SK-N-SH treated with all-trans-retinoic acid at 6 μM for 48 hours (cell line): ENCODE measurements around the gene MATK.

Experiments used
- ATAC-seq: fragments of 200-7000 bp; cut with Tn5 transposase; 3 replicates; pipeline ENCODE4 v1.9.1; 2020; ENCODE audit warnings: mild to moderate bottlenecking, moderate library complexity
- ARNTL ChIP-seq: fragments of 450-650 bp; formaldehyde crosslinking; IDR thresholded peaks from 2 replicates; pipeline ENCODE4 v1.5.0; 2020; ENCODE audit warnings: low read depth, mild to moderate bottlenecking, moderate library complexity, borderline replicate concordance
- BACH2 ChIP-seq: fragments of 250-450 bp; sonication (Bioruptor Pico); IDR thresholded peaks from 2 replicates; pipeline ENCODE4 v1.9.0; 2021; ENCODE audit warnings: mild to moderate bottlenecking, borderline replicate concordance
- CSDC2 ChIP-seq: fragments of 250-450 bp; sonication (Bioruptor Pico); IDR thresholded peaks from 2 replicates; pipeline ENCODE4 v1.5.0; 2020; ENCODE audit warnings: mild to moderate bottlenecking, moderate library complexity
- CSRNP3 ChIP-seq: fragments of 250-450 bp; sonication (Bioruptor Pico); IDR thresholded peaks from 2 replicates; pipeline ENCODE4 v1.5.1; 2021; ENCODE audit warnings: mild to moderate bottlenecking, moderate library complexity
- ESRRG ChIP-seq: fragments of 250-450 bp; sonication (Bioruptor Pico); IDR thresholded peaks from 2 replicates; pipeline ENCODE4 v1.6.1; 2021; ENCODE audit warnings: mild to moderate bottlenecking
- GLIS3 ChIP-seq: fragments of 250-450 bp; sonication (Bioruptor Pico); IDR thresholded peaks from 2 replicates; pipeline ENCODE4 v1.5.0; 2020; ENCODE audit warnings: mild to moderate bottlenecking, moderate library complexity
- OSR1 ChIP-seq: fragments of 250-450 bp; sonication (Bioruptor Pico); IDR thresholded peaks from 2 replicates; pipeline ENCODE4 v1.8.0; 2022; ENCODE audit warnings: moderate library complexity, mild to moderate bottlenecking, inconsistent platforms
- PATZ1 ChIP-seq: fragments of 250-450 bp; sonication (Bioruptor Pico); IDR thresholded peaks from 2 replicates; pipeline ENCODE4 v1.8.0; 2020; ENCODE audit warnings: mild to moderate bottlenecking, moderate library complexity, borderline replicate concordance
- POU6F1 ChIP-seq: fragments of 250-450 bp; sonication (Bioruptor Pico); IDR thresholded peaks from 2 replicates; pipeline ENCODE4 v1.8.0; 2021; ENCODE audit warnings: low read depth, mild to moderate bottlenecking, moderate library complexity, borderline replicate concordance
- RARB ChIP-seq: fragments of 250-450 bp; sonication (Bioruptor Pico); IDR thresholded peaks from 2 replicates; pipeline ENCODE4 v1.8.0; 2021; ENCODE audit warnings: mild to moderate bottlenecking, moderate library complexity
- SNAI2 ChIP-seq: fragments of 250-450 bp; sonication (Bioruptor Pico); IDR thresholded peaks from 2 replicates; pipeline ENCODE4 v1.5.0; 2020; ENCODE audit warnings: mild to moderate bottlenecking, moderate library complexity
- TCF4 ChIP-seq: fragments of 250-450 bp; sonication (Bioruptor Pico); IDR thresholded peaks from 2 replicates; pipeline ENCODE4 v1.8.0; 2021; ENCODE audit warnings: mild to moderate bottlenecking, moderate library complexity, borderline replicate concordance
- TOX ChIP-seq: fragments of 250-450 bp; sonication (Bioruptor Pico); IDR thresholded peaks from 2 replicates; pipeline ENCODE4 v1.8.0; 2021; ENCODE audit warnings: mild to moderate bottlenecking, moderate library complexity, borderline replicate concordance
- TSHZ2 ChIP-seq: fragments of 250-450 bp; sonication (Bioruptor Pico); IDR thresholded peaks from 2 replicates; pipeline ENCODE4 v1.5.0; 2020; ENCODE audit warnings: mild to moderate bottlenecking, moderate library complexity
- ZC3H10 ChIP-seq: fragments of 250-450 bp; sonication (Bioruptor Pico); IDR thresholded peaks from 2 replicates; pipeline ENCODE4 v1.5.1; 2021; ENCODE audit warnings: mild to moderate bottlenecking, moderate library complexity
- ZFP3 ChIP-seq: fragments of 250-450 bp; sonication (Bioruptor Pico); IDR thresholded peaks from 2 replicates; pipeline ENCODE4 v1.5.0; 2020; ENCODE audit warnings: mild to moderate bottlenecking, moderate library complexity
- ZFP30 ChIP-seq: fragments of 450-650 bp; formaldehyde crosslinking; IDR thresholded peaks from 2 replicates; pipeline ENCODE4 v1.5.0; 2022; ENCODE audit warnings: mild to moderate bottlenecking, moderate library complexity
- ZNF565 ChIP-seq: fragments of 450-650 bp; formaldehyde crosslinking; conservative IDR thresholded peaks from 2 replicates; pipeline ENCODE4 v1.5.0; 2020; ENCODE audit warnings: low read depth, mild to moderate bottlenecking, moderate library complexity
- ZNF70 ChIP-seq: fragments of 450-650 bp; formaldehyde crosslinking; IDR thresholded peaks from 2 replicates; pipeline ENCODE4 v1.5.0; 2020; ENCODE audit warnings: mild to moderate bottlenecking, moderate library complexity
- ZNF8 ChIP-seq: fragments of 450-650 bp; formaldehyde crosslinking; IDR thresholded peaks from 2 replicates; pipeline ENCODE4 v1.5.0; 2020; ENCODE audit warnings: mild to moderate bottlenecking, moderate library complexity

MATK gene

GRCh38 chr19:3750211-3750610, 36.0 kb downstream of the MATK start:
- TF ChIP-seq CSRNP3 (CRISPR knock-in tag) (no peak), ZFP3 (peak; percentile 99)
- no peak for ATAC-seq

GRCh38 chr19:3748965-3749364, 37.2 kb downstream of the MATK start:
- TF ChIP-seq ARNTL (CRISPR knock-in tag) (no peak), TSHZ2 (no peak), OSR1 (CRISPR knock-in tag) (no peak), GLIS3 (CRISPR knock-in tag) (no peak), CSRNP3 (CRISPR knock-in tag) (no peak), POU6F1 (CRISPR knock-in tag) (no peak), RARB (CRISPR knock-in tag) (no peak), BACH2 (CRISPR knock-in tag) (no peak), ESRRG (CRISPR knock-in tag) (no peak), SNAI2 (CRISPR knock-in tag) (no peak), ZFP30 (CRISPR knock-in tag) (no peak), ZNF70 (CRISPR knock-in tag) (no peak), CSDC2 (no peak), ZNF565 (CRISPR knock-in tag) (no peak), TCF4 (CRISPR knock-in tag) (no peak), ZC3H10 (CRISPR knock-in tag) (no peak), PATZ1 (CRISPR knock-in tag) (no peak), TOX (CRISPR knock-in tag) (no peak)
- no peak for ATAC-seq

GRCh38 chr19:3746371-3747056, 39.7 kb downstream of the MATK start:
- no peak for ATAC-seq

More at GRCh38 chr19:3746371-3747056, 39.7 kb downstream of the MATK start:
- TF ChIP-seq OSR1 (CRISPR knock-in tag) = no peak
- TF ChIP-seq GLIS3 (CRISPR knock-in tag) = no peak
- no peak for TF ChIP-seq CSRNP3 (CRISPR knock-in tag)
- TF ChIP-seq ZNF8 = no peak
